Osteocyte (in vitro differentiated cells): Measurements from ENCODE around the gene NRXN3. TPM values are rescaled to one million over a fixed set of nuclear protein-coding genes. Genes with fewer than 3 reads are reported as not detected.

Experiments
- DNase-seq: peaks from one replicate; pipeline ENCODE4 v3.0.0; 2021; ENCODE audit warnings: mixed read lengths; ENCODE audit not compliant: unreplicated experiment; ENCODE audit errors: extremely low spot score
- H3K27ac Mint-ChIP-seq: one replicate; pipeline ENCODE4 v1.8.0; 2021; ENCODE audit warnings: mild to moderate bottlenecking, mixed read lengths; ENCODE audit not compliant: unreplicated experiment
- H3K27me3 Mint-ChIP-seq: one replicate; pipeline ENCODE4 v1.8.0; 2021; ENCODE audit warnings: mixed read lengths; ENCODE audit not compliant: unreplicated experiment
- H3K36me3 Mint-ChIP-seq: one replicate; pipeline ENCODE4 v1.8.0; 2021; ENCODE audit warnings: mixed read lengths; ENCODE audit not compliant: unreplicated experiment
- H3K4me1 Mint-ChIP-seq: one replicate; pipeline ENCODE4 v1.8.0; 2021; ENCODE audit warnings: mixed read lengths; ENCODE audit not compliant: unreplicated experiment
- H3K4me3 Mint-ChIP-seq: one replicate; pipeline ENCODE4 v1.8.0; 2021; ENCODE audit warnings: mild to moderate bottlenecking, moderate library complexity, mixed read lengths; ENCODE audit not compliant: unreplicated experiment
- H3K9me3 Mint-ChIP-seq: one replicate; pipeline ENCODE4 v1.8.0; 2021; ENCODE audit warnings: mixed read lengths; ENCODE audit not compliant: unreplicated experiment
- CTCF ChIP-seq: fragments of 200-600 bp; sonication (generic); IDR thresholded peaks from 2 replicates; pipeline ENCODE4 v1.5.0; 2021; ENCODE audit warnings: antibody characterized with exemption, mild to moderate bottlenecking, moderate library complexity
- total RNA-seq: library from RNA; stranded (reverse); gene quantifications from 2 replicates; pipeline ENCODE4 v1.2.1, GENCODE V29; 2021

NRXN3 gene
- total RNA-seq, 1 donor from 2014 or later: 26.5 TPM

- Mint-ChIP-seq H3K9me3 (no peaks in the 10 kb centered on the region), H3K36me3 (no peaks in the 10 kb centered on the region), H3K27ac (no peak overlapping the region), H3K4me1 (no peaks in the 10 kb centered on the region), H3K27me3 (peaks cover 46% of the 10 kb centered on the region), H3K4me3 (no peak overlapping the region)
- no peak for DNase-seq
- no peak for TF ChIP-seq CTCF
Measured at GRCh38 chr14:79074510-79074909, 904.3 kb downstream of the NRXN3 start.

- H3K27me3 Mint-ChIP-seq: peaks cover 29% of the 10 kb centered on the region
- no peaks in the 10 kb centered on the region for H3K36me3 Mint-ChIP-seq
- H3K4me3 Mint-ChIP-seq: no peak overlapping the region
- no peak for TF ChIP-seq CTCF
- no peaks in the 10 kb centered on the region for H3K9me3 Mint-ChIP-seq
- DNase-seq: no peak
- no peak overlapping the region for H3K27ac Mint-ChIP-seq
- H3K4me1 Mint-ChIP-seq: no peaks in the 10 kb centered on the region
Measured at GRCh38 chr14:79076428-79076827, 906.3 kb downstream of the NRXN3 start.

GRCh38 chr14:79077096-79077495 is 906.9 kb downstream of the NRXN3 start:
- Mint-ChIP-seq H3K9me3 (no peaks in the 10 kb centered on the region), H3K4me3 (no peak overlapping the region), H3K27me3 (peaks cover 24% of the 10 kb centered on the region), H3K4me1 (no peaks in the 10 kb centered on the region), H3K36me3 (no peaks in the 10 kb centered on the region), H3K27ac (no peak overlapping the region)
- DNase-seq: no peak
- TF ChIP-seq CTCF: no peak

GRCh38 chr14:79080040-79080439 is 909.9 kb downstream of the NRXN3 start:
- Mint-ChIP-seq H3K27ac (no peak overlapping the region), H3K36me3 (no peaks in the 10 kb centered on the region), H3K9me3 (no peaks in the 10 kb centered on the region), H3K27me3 (peaks cover 21% of the 10 kb centered on the region), H3K4me3 (no peak overlapping the region), H3K4me1 (no peaks in the 10 kb centered on the region)
- TF ChIP-seq CTCF: no peak
- no peak for DNase-seq

GRCh38 chr14:79082883-79083282 is 912.7 kb downstream of the NRXN3 start:
- no peak overlapping the region for H3K4me3 Mint-ChIP-seq
- peaks cover 16% of the 10 kb centered on the region for H3K27me3 Mint-ChIP-seq

More at GRCh38 chr14:79082883-79083282, 912.7 kb downstream of the NRXN3 start:
- no peak for DNase-seq
- TF ChIP-seq CTCF: no peak
- no peak overlapping the region for H3K27ac Mint-ChIP-seq
- H3K36me3 Mint-ChIP-seq: no peaks in the 10 kb centered on the region
- H3K4me1 Mint-ChIP-seq: no peaks in the 10 kb centered on the region
- H3K9me3 Mint-ChIP-seq: no peaks in the 10 kb centered on the region
